HEK293 (cell line): Measurements from ENCODE around the gene ASNS.

Source experiments
- CTCF ChIA-PET: fragments of 350-600 bp; formaldehyde crosslinking; extraction: SDS; loops from one replicate; lab custom pipeline; 2021; ENCODE audit warnings: antibody characterized with exemption; lab: Yijun Ruan, JAX
- POLR2A ChIA-PET: fragments of 300-600 bp; formaldehyde crosslinking; extraction: SDS; loops from one replicate; lab custom pipeline; 2020; ENCODE audit warnings: antibody characterized with exemption, inconsistent platforms; lab: Yijun Ruan, JAX
- H3K27ac ChIP-seq: fragments of 200-500 bp; sonication (Bioruptor generic); 2 replicates; pipeline ENCODE4 v1.5.1; 2014; ENCODE audit warnings: low read depth, low read length, control low read depth, inconsistent platforms; ENCODE audit errors: extremely low read depth
- H3K36me3 ChIP-seq, 2 experiments: fragments of 200-500 bp in 1 of 2; sonication (Bioruptor generic) in 1 of 2; 1 replicate in 1 of 2; 2 replicates in 1 of 2; pipeline ENCODE4 v1.5.1; 2014 to 2017; ENCODE audit warnings: inconsistent platforms in 2 of 2, low read length in 2 of 2; ENCODE audit not compliant: control insufficient read depth in 2 of 2, insufficient read depth in 1 of 2
- H3K4me1 ChIP-seq: fragments of 200-500 bp; sonication (Bioruptor generic); 2 replicates; pipeline ENCODE4 v1.5.1; 2014; ENCODE audit warnings: mild to moderate bottlenecking, low read length, inconsistent platforms; ENCODE audit not compliant: control insufficient read depth, insufficient read depth
- H3K4me3 ChIP-seq: 2 replicates; pipeline ENCODE4 v1.5.1; 2011; ENCODE audit warnings: low read depth, mild to moderate bottlenecking, control low read depth, low read length, moderate library complexity
- H3K9me3 ChIP-seq: fragments of 200-500 bp; sonication (Bioruptor generic); 2 replicates; pipeline ENCODE4 v1.5.1; 2014; ENCODE audit warnings: low read depth, low read length, inconsistent platforms; ENCODE audit not compliant: control insufficient read depth, insufficient read depth
- EGR2 ChIP-seq: fragments of 450-650 bp; formaldehyde crosslinking; IDR thresholded peaks from 2 replicates; pipeline ENCODE4 v1.5.1; 2016; ENCODE audit warnings: low read depth, missing biosample characterization, missing genetic modification characterization
- KLF1 ChIP-seq: fragments of 450-650 bp; formaldehyde crosslinking; IDR thresholded peaks from 2 replicates; pipeline ENCODE4 v1.5.1; 2016; ENCODE audit warnings: missing biosample characterization, missing genetic modification characterization
- OSR2 ChIP-seq: fragments of 450-650 bp; formaldehyde crosslinking; IDR thresholded peaks from 2 replicates; pipeline ENCODE4 v1.5.1; 2016; ENCODE audit warnings: missing biosample characterization, missing genetic modification characterization
- YY2 ChIP-seq: fragments of 450-650 bp; formaldehyde crosslinking; IDR thresholded peaks from 2 replicates; pipeline ENCODE4 v1.5.1; 2016; ENCODE audit warnings: missing biosample characterization, missing genetic modification characterization
- ZEB2 ChIP-seq: fragments of 450-650 bp; formaldehyde crosslinking; IDR thresholded peaks from 2 replicates; pipeline ENCODE4 v1.5.1; 2016; ENCODE audit warnings: missing biosample characterization, missing genetic modification characterization
- ZFP69B ChIP-seq: fragments of 450-650 bp; formaldehyde crosslinking; IDR thresholded peaks from 2 replicates; pipeline ENCODE4 v1.5.1; 2016; ENCODE audit warnings: missing biosample characterization, missing genetic modification characterization
- ZNF10 ChIP-seq: fragments of 450-650 bp; formaldehyde crosslinking; IDR thresholded peaks from 2 replicates; pipeline ENCODE4 v1.5.1; 2017; ENCODE audit warnings: missing biosample characterization, missing genetic modification characterization
- ZNF239 ChIP-seq: fragments of 450-650 bp; formaldehyde crosslinking; IDR thresholded peaks from 2 replicates; pipeline ENCODE4 v1.5.1; 2016; ENCODE audit warnings: missing biosample characterization, missing genetic modification characterization
- ZNF473 ChIP-seq: fragments of 450-650 bp; formaldehyde crosslinking; IDR thresholded peaks from 2 replicates; pipeline ENCODE4 v1.5.1; 2017; ENCODE audit warnings: missing biosample characterization, missing genetic modification characterization
- ZNF48 ChIP-seq: fragments of 450-650 bp; formaldehyde crosslinking; IDR thresholded peaks from 2 replicates; pipeline ENCODE4 v1.5.1; 2016; ENCODE audit warnings: missing biosample characterization, missing genetic modification characterization
- ZNF510 ChIP-seq: fragments of 450-650 bp; formaldehyde crosslinking; IDR thresholded peaks from 2 replicates; pipeline ENCODE4 v1.5.1; 2018; ENCODE audit warnings: mild to moderate bottlenecking, missing genetic modification characterization, missing biosample characterization; ENCODE audit not compliant: insufficient replicate concordance
- ZNF514 ChIP-seq: fragments of 450-650 bp; formaldehyde crosslinking; IDR thresholded peaks from 2 replicates; pipeline ENCODE4 v1.5.1; 2016; ENCODE audit warnings: missing biosample characterization, missing genetic modification characterization
- ZNF544 ChIP-seq: fragments of 450-650 bp; formaldehyde crosslinking; IDR thresholded peaks from 2 replicates; pipeline ENCODE4 v1.5.0; 2017; ENCODE audit warnings: missing biosample characterization, missing genetic modification characterization
- TF ChIP-seq, protein P1 (sequence below): fragments of 450-650 bp; formaldehyde crosslinking; IDR thresholded peaks from 2 replicates; pipeline ENCODE4 v1.5.1; 2016; ENCODE audit warnings: missing biosample characterization, missing genetic modification characterization, low read depth
- TF ChIP-seq, protein P2 (sequence below): fragments of 450-650 bp; formaldehyde crosslinking; IDR thresholded peaks from 2 replicates; pipeline ENCODE4 v1.5.1; 2016; ENCODE audit warnings: missing biosample characterization, missing genetic modification characterization
- TF ChIP-seq, protein P3 (sequence below): fragments of 450-650 bp; IDR thresholded peaks from 2 replicates; pipeline ENCODE4 v1.5.1; 2018; ENCODE audit warnings: missing biosample characterization, missing genetic modification characterization
- TF ChIP-seq, protein P4 (sequence below): fragments of 450-650 bp; formaldehyde crosslinking; IDR thresholded peaks from 2 replicates; pipeline ENCODE4 v1.5.1; 2016; ENCODE audit warnings: missing biosample characterization, missing genetic modification characterization
- TF ChIP-seq, protein P5 (sequence below): fragments of 450-650 bp; formaldehyde crosslinking; conservative IDR thresholded peaks from 2 replicates; pipeline ENCODE4 v1.5.1; 2016; ENCODE audit warnings: low read depth, missing biosample characterization, missing genetic modification characterization

Gene ASNS

DNA sequence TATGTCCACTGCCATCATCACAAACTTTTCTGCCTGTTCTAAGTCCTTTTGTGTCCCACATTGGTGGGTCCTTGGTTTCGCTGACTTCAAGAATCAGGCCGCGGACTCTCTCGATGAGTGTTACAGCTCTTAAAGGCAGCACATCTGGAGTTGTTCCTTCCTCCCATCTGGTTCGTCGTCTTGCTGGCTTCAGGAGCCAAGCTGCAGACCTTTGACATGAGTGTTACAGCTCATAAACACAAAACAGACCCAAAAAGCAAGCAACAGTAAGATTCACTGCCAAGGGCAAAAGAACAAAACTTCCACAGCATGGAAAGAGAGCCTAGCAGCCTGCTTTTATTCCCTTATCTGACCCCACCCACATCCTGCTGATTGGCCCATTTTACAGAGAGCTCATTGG lies 30.2 kb downstream of the ASNS start:
- ChIA-PET CTCF (no interaction called here), POLR2A (no interaction called here)
- Histone ChIP-seq H3K9me3 (no peaks in the 10 kb centered on the region), H3K27ac (no peak overlapping the region), H3K4me1 (no peaks in the 10 kb centered on the region), H3K4me3 (no peak overlapping the region), H3K36me3 (no peaks in the 10 kb centered on the region)
- TF ChIP-seq ZNF514 (tag by site-specific recombination) (no peak), KLF1 (tag by site-specific recombination) (no peak), ZEB2 (tag by site-specific recombination) (no peak), OSR2 (tag by site-specific recombination) (no peak), ZFP69B (tag by site-specific recombination) (no peak), ZNF10 (tag by site-specific recombination) (no peak), ZNF48 (tag by site-specific recombination) (no peak), ZNF473 (no peak), ZNF544 (tag by site-specific recombination) (no peak), YY2 (tag by site-specific recombination) (no peak), EGR2 (no peak), ZNF239 (tag by site-specific recombination) (no peak), ZNF510 (tag by site-specific recombination) (no peak)
- TF ChIP-seq, protein P1, sequence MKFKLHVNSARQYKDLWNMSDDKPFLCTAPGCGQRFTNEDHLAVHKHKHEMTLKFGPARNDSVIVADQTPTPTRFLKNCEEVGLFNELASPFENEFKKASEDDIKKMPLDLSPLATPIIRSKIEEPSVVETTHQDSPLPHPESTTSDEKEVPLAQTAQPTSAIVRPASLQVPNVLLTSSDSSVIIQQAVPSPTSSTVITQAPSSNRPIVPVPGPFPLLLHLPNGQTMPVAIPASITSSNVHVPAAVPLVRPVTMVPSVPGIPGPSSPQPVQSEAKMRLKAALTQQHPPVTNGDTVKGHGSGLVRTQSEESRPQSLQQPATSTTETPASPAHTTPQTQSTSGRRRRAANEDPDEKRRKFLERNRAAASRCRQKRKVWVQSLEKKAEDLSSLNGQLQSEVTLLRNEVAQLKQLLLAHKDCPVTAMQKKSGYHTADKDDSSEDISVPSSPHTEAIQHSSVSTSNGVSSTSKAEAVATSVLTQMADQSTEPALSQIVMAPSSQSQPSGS (tag by site-specific recombination) = no peak
- TF ChIP-seq, protein P2, sequence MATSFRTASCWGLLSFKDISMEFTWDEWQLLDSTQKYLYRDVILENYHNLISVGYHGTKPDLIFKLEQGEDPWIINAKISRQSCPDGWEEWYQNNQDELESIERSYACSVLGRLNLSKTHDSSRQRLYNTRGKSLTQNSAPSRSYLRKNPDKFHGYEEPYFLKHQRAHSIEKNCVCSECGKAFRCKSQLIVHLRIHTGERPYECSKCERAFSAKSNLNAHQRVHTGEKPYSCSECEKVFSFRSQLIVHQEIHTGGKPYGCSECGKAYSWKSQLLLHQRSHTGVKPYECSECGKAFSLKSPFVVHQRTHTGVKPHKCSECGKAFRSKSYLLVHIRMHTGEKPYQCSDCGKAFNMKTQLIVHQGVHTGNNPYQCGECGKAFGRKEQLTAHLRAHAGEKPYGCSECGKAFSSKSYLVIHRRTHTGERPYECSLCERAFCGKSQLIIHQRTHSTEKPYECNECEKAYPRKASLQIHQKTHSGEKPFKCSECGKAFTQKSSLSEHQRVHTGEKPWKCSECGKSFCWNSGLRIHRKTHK = no peak
- TF ChIP-seq, protein P3, sequence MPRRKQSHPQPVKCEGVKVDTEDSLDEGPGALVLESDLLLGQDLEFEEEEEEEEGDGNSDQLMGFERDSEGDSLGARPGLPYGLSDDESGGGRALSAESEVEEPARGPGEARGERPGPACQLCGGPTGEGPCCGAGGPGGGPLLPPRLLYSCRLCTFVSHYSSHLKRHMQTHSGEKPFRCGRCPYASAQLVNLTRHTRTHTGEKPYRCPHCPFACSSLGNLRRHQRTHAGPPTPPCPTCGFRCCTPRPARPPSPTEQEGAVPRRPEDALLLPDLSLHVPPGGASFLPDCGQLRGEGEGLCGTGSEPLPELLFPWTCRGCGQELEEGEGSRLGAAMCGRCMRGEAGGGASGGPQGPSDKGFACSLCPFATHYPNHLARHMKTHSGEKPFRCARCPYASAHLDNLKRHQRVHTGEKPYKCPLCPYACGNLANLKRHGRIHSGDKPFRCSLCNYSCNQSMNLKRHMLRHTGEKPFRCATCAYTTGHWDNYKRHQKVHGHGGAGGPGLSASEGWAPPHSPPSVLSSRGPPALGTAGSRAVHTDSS = no peak
- TF ChIP-seq, protein P4, sequence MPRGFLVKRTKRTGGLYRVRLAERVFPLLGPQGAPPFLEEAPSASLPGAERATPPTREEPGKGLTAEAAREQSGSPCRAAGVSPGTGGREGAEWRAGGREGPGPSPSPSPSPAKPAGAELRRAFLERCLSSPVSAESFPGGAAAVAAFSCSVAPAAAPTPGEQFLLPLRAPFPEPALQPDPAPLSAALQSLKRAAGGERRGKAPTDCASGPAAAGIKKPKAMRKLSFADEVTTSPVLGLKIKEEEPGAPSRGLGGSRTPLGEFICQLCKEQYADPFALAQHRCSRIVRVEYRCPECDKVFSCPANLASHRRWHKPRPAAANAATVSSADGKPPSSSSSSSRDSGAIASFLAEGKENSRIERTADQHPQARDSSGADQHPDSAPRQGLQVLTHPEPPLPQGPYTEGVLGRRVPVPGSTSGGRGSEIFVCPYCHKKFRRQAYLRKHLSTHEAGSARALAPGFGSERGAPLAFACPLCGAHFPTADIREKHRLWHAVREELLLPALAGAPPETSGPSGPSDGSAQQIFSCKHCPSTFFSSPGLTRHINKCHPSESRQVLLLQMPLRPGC (tag by site-specific recombination) = no peak
- TF ChIP-seq, protein P5, sequence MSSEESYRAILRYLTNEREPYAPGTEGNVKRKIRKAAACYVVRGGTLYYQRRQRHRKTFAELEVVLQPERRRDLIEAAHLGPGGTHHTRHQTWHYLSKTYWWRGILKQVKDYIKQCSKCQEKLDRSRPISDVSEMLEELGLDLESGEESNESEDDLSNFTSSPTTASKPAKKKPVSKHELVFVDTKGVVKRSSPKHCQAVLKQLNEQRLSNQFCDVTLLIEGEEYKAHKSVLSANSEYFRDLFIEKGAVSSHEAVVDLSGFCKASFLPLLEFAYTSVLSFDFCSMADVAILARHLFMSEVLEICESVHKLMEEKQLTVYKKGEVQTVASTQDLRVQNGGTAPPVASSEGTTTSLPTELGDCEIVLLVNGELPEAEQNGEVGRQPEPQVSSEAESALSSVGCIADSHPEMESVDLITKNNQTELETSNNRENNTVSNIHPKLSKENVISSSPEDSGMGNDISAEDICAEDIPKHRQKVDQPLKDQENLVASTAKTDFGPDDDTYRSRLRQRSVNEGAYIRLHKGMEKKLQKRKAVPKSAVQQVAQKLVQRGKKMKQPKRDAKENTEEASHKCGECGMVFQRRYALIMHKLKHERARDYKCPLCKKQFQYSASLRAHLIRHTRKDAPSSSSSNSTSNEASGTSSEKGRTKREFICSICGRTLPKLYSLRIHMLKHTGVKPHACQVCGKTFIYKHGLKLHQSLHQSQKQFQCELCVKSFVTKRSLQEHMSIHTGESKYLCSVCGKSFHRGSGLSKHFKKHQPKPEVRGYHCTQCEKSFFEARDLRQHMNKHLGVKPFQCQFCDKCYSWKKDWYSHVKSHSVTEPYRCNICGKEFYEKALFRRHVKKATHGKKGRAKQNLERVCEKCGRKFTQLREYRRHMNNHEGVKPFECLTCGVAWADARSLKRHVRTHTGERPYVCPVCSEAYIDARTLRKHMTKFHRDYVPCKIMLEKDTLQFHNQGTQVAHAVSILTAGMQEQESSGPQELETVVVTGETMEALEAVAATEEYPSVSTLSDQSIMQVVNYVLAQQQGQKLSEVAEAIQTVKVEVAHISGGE (tag by site-specific recombination) = no peak
